Esophagus muscularis mucosa (tissue), 4 donors: Measurements from ENCODE around the gene PNLIPRP3. TPM values are rescaled to one million over a fixed set of nuclear protein-coding genes. Genes with fewer than 3 reads are reported as not detected.

ENCODE experiments used
- DNase-seq: peaks from one replicate; pipeline ENCODE4 v3.0.0-alpha.2; 2017; ENCODE audit errors: extremely low spot score
- H3K27ac ChIP-seq, 4 donors: fragments of 200-600 bp; sonication (generic); replicated peaks in 1 of 4; 1 replicate in 3 of 4; 2 replicates in 1 of 4; pipeline ENCODE4 v1.5.1; 2016 to 2019; ENCODE audit warnings: mild to moderate bottlenecking in 1 of 4
- H3K27me3 ChIP-seq, 4 donors: fragments of 200-600 bp; sonication (generic); one replicate each; pipeline versions ENCODE4 v1.5.1 to v1.6.0; 2016 to 2019
- H3K36me3 ChIP-seq, 4 donors: fragments of 200-600 bp; sonication (generic); one replicate each; pipeline ENCODE4 v1.5.1; 2016 to 2019
- H3K4me1 ChIP-seq, 4 donors: fragments of 200-600 bp; sonication (generic); one replicate each; pipeline ENCODE4 v1.5.1; 2016 to 2019
- H3K4me3 ChIP-seq, 4 donors: fragments of 200-600 bp; sonication (generic); 1 replicate in 2 of 4; 2 replicates in 2 of 4; pipeline ENCODE4 v1.5.1; 2016 to 2019; ENCODE audit warnings: mild to moderate bottlenecking in 4 of 4, moderate library complexity in 1 of 4
- H3K9me3 ChIP-seq, 4 donors: fragments of 200-600 bp; sonication (generic); 1 replicate in 3 of 4; 2 replicates in 1 of 4; pipeline ENCODE4 v1.5.1; 2016 to 2019
- EP300 ChIP-seq: sonication (generic); formaldehyde crosslinking; IDR thresholded peaks from one replicate; pipeline ENCODE4 v1.6.1; 2017; ENCODE audit warnings: antibody characterized with exemption
- POLR2A ChIP-seq: fragments of 450-650 bp; IDR thresholded peaks from one replicate; pipeline ENCODE4 v1.6.1; 2017; ENCODE audit warnings: antibody characterized with exemption, moderate library complexity, mild to moderate bottlenecking, low read depth
- POLR2AphosphoS5 ChIP-seq, 2 donors: sonication (generic); formaldehyde crosslinking; IDR thresholded peaks; one replicate each; pipeline ENCODE4 v1.6.1; 2017; ENCODE audit warnings: antibody characterized with exemption in 2 of 2
- WGBS: methylation state at CpG from one replicate; pipeline ENCODE4 v1.1.5; 2018; 5-methylcytosine and 5-hydroxymethylcytosine counted together
- intact Hi-C: fragments of 100-400 bp; cut with DNase I; formaldehyde crosslinking; loops from one replicate; pipeline ENCODE4 v1.15.1; 2023
- total RNA-seq, 4 donors: library from RNA; depleted of rRNA; stranded (reverse); fragments of >200 nt; gene quantifications; one replicate each; pipeline versions ENCODE4 v1.1.0 to v1.2.1, GENCODE V29; 2016
- TF ChIP-seq, protein P1 (sequence below), 3 experiments: fragments of 200-600 bp in 2 of 3; fragments of 450-650 bp in 1 of 3; sonication (generic) in 2 of 3; IDR thresholded peaks; one replicate each; pipeline ENCODE4 v1.5.1; 2017 to 2019; ENCODE audit warnings: antibody characterized with exemption in 3 of 3, mild to moderate bottlenecking in 2 of 3, moderate library complexity in 1 of 3

PNLIPRP3 gene
- total RNA-seq, 4 donors from 2014 or later = 0.17 TPM; not detected in 3

DNA sequence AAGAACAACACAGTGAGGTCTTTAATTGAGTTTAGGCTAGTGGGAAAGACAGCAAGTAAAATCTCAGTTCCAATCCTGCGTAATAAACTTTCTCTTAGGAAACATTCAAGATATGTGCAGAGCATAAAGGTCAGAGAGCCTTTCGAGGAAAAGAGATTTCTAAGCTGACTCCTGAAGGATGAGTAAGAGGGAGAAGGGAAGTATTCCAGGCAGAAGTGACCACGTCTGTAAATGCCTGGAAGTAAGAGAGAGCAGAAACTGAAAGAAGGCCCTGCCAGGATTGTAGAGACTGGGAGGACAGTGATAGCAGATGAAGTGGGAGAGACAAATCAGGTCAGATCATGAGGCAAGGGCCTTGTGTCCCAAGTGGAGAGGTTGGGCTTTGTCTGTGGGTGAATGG, 41.8 kb downstream of the PNLIPRP3 start:
- Histone ChIP-seq H3K27me3 (no peaks in the 10 kb centered on the region), H3K4me3 (no peak overlapping the region), H3K9me3 (no peaks in the 10 kb centered on the region), H3K4me1 (no peaks in the 10 kb centered on the region), H3K27ac (no peak overlapping the region), H3K36me3 (no peaks in the 10 kb centered on the region)
- intact Hi-C loops = no loop called here
- TF ChIP-seq EP300 = no peak
- TF ChIP-seq POLR2AphosphoS5 (IDR thresholded peaks at IDR 0.05) = no peak
- no peak for TF ChIP-seq POLR2A
- TF ChIP-seq, protein P1, sequence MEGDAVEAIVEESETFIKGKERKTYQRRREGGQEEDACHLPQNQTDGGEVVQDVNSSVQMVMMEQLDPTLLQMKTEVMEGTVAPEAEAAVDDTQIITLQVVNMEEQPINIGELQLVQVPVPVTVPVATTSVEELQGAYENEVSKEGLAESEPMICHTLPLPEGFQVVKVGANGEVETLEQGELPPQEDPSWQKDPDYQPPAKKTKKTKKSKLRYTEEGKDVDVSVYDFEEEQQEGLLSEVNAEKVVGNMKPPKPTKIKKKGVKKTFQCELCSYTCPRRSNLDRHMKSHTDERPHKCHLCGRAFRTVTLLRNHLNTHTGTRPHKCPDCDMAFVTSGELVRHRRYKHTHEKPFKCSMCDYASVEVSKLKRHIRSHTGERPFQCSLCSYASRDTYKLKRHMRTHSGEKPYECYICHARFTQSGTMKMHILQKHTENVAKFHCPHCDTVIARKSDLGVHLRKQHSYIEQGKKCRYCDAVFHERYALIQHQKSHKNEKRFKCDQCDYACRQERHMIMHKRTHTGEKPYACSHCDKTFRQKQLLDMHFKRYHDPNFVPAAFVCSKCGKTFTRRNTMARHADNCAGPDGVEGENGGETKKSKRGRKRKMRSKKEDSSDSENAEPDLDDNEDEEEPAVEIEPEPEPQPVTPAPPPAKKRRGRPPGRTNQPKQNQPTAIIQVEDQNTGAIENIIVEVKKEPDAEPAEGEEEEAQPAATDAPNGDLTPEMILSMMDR (IDR thresholded peaks at IDR 0.05) = no peak
- 55% methylated on average over 3 of the region's 3 CpGs for WGBS
- no peak for DNase-seq

DNA sequence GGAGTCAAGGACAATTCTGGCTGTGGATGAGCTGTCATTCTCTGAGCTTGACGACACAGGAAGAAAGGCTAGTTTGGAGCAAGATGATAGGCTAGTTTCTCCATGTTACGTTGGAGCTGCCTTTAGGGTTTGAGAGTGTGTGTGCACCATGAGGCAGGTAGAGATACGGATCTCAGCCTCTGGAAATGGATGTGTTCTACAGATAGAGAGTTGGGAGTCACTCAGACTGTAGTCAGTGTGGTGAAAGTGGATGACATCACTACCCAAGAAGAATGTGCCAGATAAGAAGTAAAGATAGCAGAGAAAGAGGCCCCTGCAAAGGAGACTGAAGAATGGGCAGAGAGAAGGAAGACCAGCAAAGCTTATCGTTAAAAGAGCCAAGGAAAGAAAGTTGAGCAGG, 42.4 kb downstream of the PNLIPRP3 start:
- 85% methylated on average over 4 of the region's 4 CpGs for WGBS
- Histone ChIP-seq H3K36me3 (no peaks in the 10 kb centered on the region), H3K4me1 (no peaks in the 10 kb centered on the region), H3K27ac (no peak overlapping the region), H3K27me3 (no peaks in the 10 kb centered on the region), H3K4me3 (no peak overlapping the region), H3K9me3 (no peaks in the 10 kb centered on the region)
- TF ChIP-seq, protein P1 (IDR thresholded peaks at IDR 0.05) = no peak
- TF ChIP-seq EP300 (no peak), POLR2A (no peak), POLR2AphosphoS5 (IDR thresholded peaks at IDR 0.05) (no peak)
- intact Hi-C loops = no loop called here
- no peak for DNase-seq

DNA sequence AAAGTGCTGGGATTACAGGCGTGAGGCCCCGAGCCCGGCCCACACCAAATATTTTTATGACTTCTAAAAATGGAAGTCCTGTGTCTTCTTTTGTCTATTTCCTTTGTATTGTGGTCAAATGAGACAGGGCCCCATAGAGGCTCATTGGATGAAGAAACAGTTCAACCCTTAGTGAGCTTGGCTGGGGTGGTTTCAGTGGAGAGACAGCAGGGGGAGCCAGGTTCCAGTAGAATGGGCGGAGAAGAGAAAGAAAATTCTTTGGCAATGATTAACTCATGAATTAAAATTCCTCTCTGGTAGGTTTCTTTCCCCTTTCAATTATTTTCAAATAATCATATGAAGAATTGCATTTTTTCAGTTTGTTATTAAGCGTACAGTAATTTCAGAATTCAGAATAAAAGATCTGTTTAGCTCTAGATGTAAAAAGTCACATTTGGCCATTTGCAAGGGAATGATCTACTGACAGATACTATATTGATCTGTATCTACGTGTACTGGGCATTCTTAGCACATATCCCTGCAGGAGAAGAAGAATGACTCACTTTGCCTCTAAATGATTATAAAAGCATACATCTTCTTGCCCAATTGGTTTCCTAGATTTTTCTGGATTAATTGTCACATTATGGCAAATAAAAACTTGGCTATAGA, 43.2 kb downstream of the PNLIPRP3 start:
- no peaks in the 10 kb centered on the region for H3K27me3 ChIP-seq
- WGBS = 68% methylated on average over 6 of the region's 6 CpGs
- no peak for TF ChIP-seq EP300
- TF ChIP-seq, protein P1 (IDR thresholded peaks at IDR 0.05) = no peak
- TF ChIP-seq POLR2AphosphoS5 (IDR thresholded peaks at IDR 0.05) = no peak
- TF ChIP-seq POLR2A = no peak
- no peak overlapping the region for H3K27ac ChIP-seq
- no peaks in the 10 kb centered on the region for H3K4me1 ChIP-seq
- H3K9me3 ChIP-seq = no peaks in the 10 kb centered on the region
- DNase-seq = no peak
- no peak overlapping the region for H3K4me3 ChIP-seq
- H3K36me3 ChIP-seq = no peaks in the 10 kb centered on the region
- intact Hi-C loops = no loop called here

DNA sequence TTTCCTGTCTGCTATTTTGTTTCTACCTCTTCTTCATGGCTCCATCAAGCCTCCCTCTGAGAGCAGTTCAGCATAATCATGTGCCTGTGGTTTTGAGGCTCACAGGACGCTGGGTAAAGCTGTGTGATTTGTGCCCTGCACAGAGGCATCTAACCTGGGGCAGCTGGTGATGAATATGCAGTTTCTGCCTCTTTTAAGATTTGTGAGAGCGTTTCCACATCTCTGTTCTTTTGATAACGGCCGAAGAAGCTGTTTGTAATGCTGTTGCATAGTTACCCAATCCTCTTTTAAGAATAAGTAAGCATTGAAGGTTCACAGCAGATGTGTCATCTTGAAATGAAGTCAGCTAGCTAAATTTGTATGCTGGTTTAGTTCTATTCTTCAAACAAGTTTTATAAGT, 45.2 kb downstream of the PNLIPRP3 start:
- H3K9me3 ChIP-seq = no peaks in the 10 kb centered on the region
- 20% methylated on average over 4 of the region's 4 CpGs for WGBS
- intact Hi-C loops = no loop called here
- H3K36me3 ChIP-seq = no peaks in the 10 kb centered on the region
- no peak for DNase-seq
- TF ChIP-seq POLR2A (no peak), POLR2AphosphoS5 (IDR thresholded peaks at IDR 0.05) (no peak), EP300 (no peak)
- TF ChIP-seq, protein P1 (IDR thresholded peaks at IDR 0.05) = no peak
- no peak overlapping the region for H3K27ac ChIP-seq
- H3K4me3 ChIP-seq = no peak overlapping the region
- no peaks in the 10 kb centered on the region for H3K27me3 ChIP-seq
- no peaks in the 10 kb centered on the region for H3K4me1 ChIP-seq

DNA sequence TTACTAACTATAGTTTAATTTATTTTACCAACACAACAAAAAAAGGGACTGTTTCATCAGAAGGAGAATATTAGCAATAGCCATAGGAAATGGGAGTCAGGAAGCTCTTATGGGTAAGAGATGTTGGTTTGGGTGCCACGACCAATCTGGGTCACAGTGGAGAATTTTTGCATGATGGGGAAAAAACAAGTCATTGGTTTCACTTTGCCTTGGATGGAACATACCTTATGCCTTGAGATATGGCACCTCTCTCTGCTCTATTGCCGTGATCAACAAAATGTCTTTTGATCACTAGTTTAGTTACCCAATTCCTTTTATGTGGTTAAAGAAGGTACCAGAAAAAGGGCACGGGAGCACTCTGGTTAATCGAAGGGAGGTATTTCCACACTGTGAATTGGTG, 48.2 kb downstream of the PNLIPRP3 start:
- H3K9me3 ChIP-seq = no peaks in the 10 kb centered on the region

More for the DNA sequence above, 48.2 kb downstream of the PNLIPRP3 start:
- WGBS = 68% methylated on average over 4 of the region's 4 CpGs
- no peak for TF ChIP-seq POLR2AphosphoS5 (IDR thresholded peaks at IDR 0.05)
- TF ChIP-seq, protein P1 (IDR thresholded peaks at IDR 0.05) = no peak
- no peak for TF ChIP-seq EP300
- no peak for TF ChIP-seq POLR2A
- no peaks in the 10 kb centered on the region for H3K4me1 ChIP-seq
- H3K4me3 ChIP-seq = no peak overlapping the region
- no peaks in the 10 kb centered on the region for H3K27me3 ChIP-seq
- intact Hi-C loops = no loop called here
- no peak for DNase-seq
- H3K36me3 ChIP-seq = no peaks in the 10 kb centered on the region
- H3K27ac ChIP-seq = no peak overlapping the region
